ENCODE data around the gene SEC14L5. TPM values are rescaled to one million over a fixed set of nuclear protein-coding genes. Genes with fewer than 3 reads are reported as not detected.

SEC14L5 gene
- total RNA-seq, 4 donors from 2014 or later, result 0.83 to 1.8 (median 1.1) TPM

GRCh38 chr16:4915226-4915761 is 42.8 kb upstream of the SEC14L5 start:
- Histone ChIP-seq H3K4me3 (no peak overlapping the region), H3K9me3 (no peaks in the 10 kb centered on the region), H3K36me3 (peaks cover 0 to 4% (median 0%) of the 10 kb centered on the region in 4 donors), H3K27me3 (no peaks in the 10 kb centered on the region), H3K4me1 (peaks cover 0 to 11% (median 0%) of the 10 kb centered on the region in 4 donors), H3K27ac (replicated peaks in 1 of 4) (peak overlapping the region in 1 of 4 donors; percentile 27)
- no peak for DNase-seq (ENCODE audit: extremely low spot score)
- intact Hi-C loops (cut with DNase I), result no loop called here
- WGBS, result 80% methylated on average over 7 of the region's 11 CpGs
- TF ChIP-seq CTCF (IDR thresholded peaks at IDR 0.05) (no peak), POLR2AphosphoS5 (IDR thresholded peaks at IDR 0.05) (no peak), POLR2A (IDR thresholded peaks at IDR 0.05; ENCODE audit: low read depth) (no peak), EP300 (IDR thresholded peaks at IDR 0.05) (no peak)

GRCh38 chr16:4917117-4917516 is 41.0 kb upstream of the SEC14L5 start:
- H3K4me3 ChIP-seq, result no peak overlapping the region
- intact Hi-C loops (cut with DNase I), result no loop called here
- H3K36me3 ChIP-seq, result peaks cover 0 to 4% (median 0%) of the 10 kb centered on the region in 4 donors
- H3K27me3 ChIP-seq, result no peaks in the 10 kb centered on the region
- whole genome bisulfite sequencing, result 38% methylated on average over 4 of the region's 4 CpGs
- no peak overlapping the region for H3K27ac ChIP-seq (replicated peaks in 1 of 4)
- TF ChIP-seq CTCF (IDR thresholded peaks at IDR 0.05), result no peak
- no peak for TF ChIP-seq POLR2AphosphoS5 (IDR thresholded peaks at IDR 0.05)
- no peak for TF ChIP-seq POLR2A (IDR thresholded peaks at IDR 0.05; ENCODE audit: low read depth)
- TF ChIP-seq EP300 (IDR thresholded peaks at IDR 0.05), result no peak
- no peak for DNase-seq (ENCODE audit: extremely low spot score)
- H3K9me3 ChIP-seq, result no peaks in the 10 kb centered on the region
- H3K4me1 ChIP-seq, result peaks cover 0 to 12% (median 2%) of the 10 kb centered on the region in 4 donors

- TF ChIP-seq EP300 (IDR thresholded peaks at IDR 0.05), result no peak
- no peak for TF ChIP-seq POLR2A (IDR thresholded peaks at IDR 0.05; ENCODE audit: low read depth)
- no peak for TF ChIP-seq POLR2AphosphoS5 (IDR thresholded peaks at IDR 0.05)
- no peak for TF ChIP-seq CTCF (IDR thresholded peaks at IDR 0.05)
- Histone ChIP-seq H3K9me3 (no peaks in the 10 kb centered on the region), H3K4me1 (peaks cover 0 to 19% (median 4%) of the 10 kb centered on the region in 4 donors), H3K4me3 (no peak overlapping the region), H3K36me3 (peaks cover 0 to 4% (median 0%) of the 10 kb centered on the region in 4 donors), H3K27ac (replicated peaks in 1 of 4) (no peak overlapping the region), H3K27me3 (no peaks in the 10 kb centered on the region)
- WGBS, result 73% methylated on average over 13 of the region's 13 CpGs
- DNase-seq (ENCODE audit: extremely low spot score), result no peak
- intact Hi-C loops (cut with DNase I), result no loop called here
These were observed 39.3 kb upstream of the SEC14L5 start for GRCh38 chr16:4918781-4919251.

GRCh38 chr16:4920826-4921225 is 37.3 kb upstream of the SEC14L5 start:
- no peak for DNase-seq (ENCODE audit: extremely low spot score)
- WGBS, result 79% methylated on average over 5 of the region's 5 CpGs
- intact Hi-C loops (cut with DNase I), result no loop called here
- TF ChIP-seq POLR2A (IDR thresholded peaks at IDR 0.05; ENCODE audit: low read depth) (no peak), EP300 (IDR thresholded peaks at IDR 0.05) (no peak), POLR2AphosphoS5 (IDR thresholded peaks at IDR 0.05) (no peak), CTCF (IDR thresholded peaks at IDR 0.05) (no peak)
- H3K36me3 ChIP-seq, result no peaks in the 10 kb centered on the region
- no peaks in the 10 kb centered on the region for H3K27me3 ChIP-seq
- H3K27ac ChIP-seq (replicated peaks in 1 of 4), result no peak overlapping the region
- H3K9me3 ChIP-seq, result no peaks in the 10 kb centered on the region
- peaks cover 0 to 31% (median 12%) of the 10 kb centered on the region in 4 donors for H3K4me1 ChIP-seq
- no peak overlapping the region for H3K4me3 ChIP-seq

Data from esophagus muscularis mucosa (tissue), 4 donors.